ENCODE data around the gene WDR81.
"Not testable (repeated sequence)": the region's sequence is repeated elsewhere in the genome, so short reads cannot be mapped to it uniquely, and the experiment has no call there.

Gene WDR81

GRCh38 chr17:1713878-1714426 is 10.6 kb upstream of the WDR81 start:
- no peak for DNase-seq

DNA sequence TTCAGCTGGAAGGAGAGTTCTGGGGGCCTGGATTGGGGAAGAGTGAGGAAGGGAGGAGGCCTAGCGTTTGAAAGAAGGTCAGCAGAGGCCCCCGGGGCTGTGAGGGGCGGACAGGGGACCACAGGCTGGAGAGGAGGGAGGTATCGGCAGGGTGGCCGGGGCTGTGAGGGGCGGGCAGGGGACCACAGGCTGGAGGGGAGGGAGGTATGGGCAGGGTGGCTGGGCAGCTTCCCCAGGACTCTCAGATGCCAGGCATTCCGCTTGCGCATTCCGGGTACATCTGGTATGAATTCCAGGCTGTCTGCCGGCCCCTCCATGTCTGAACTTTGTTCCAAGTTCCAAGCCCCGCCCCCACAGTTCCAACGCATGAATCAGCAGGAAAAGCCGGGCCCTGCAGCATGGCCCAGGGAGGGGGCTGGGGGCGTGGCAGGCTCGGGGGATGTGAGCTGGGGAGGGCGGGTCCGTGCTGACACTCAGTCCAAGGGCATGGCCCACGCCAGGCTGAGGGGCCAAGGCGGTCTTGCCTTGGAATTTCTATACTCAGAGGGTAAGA is 10.0 kb upstream of the WDR81 start:
- DNase-seq, result peak; percentile 60

- peak; percentile 77 for DNase-seq
Measured at GRCh38 chr17:1714980-1715802, 9.3 kb upstream of the WDR81 start.

DNA sequence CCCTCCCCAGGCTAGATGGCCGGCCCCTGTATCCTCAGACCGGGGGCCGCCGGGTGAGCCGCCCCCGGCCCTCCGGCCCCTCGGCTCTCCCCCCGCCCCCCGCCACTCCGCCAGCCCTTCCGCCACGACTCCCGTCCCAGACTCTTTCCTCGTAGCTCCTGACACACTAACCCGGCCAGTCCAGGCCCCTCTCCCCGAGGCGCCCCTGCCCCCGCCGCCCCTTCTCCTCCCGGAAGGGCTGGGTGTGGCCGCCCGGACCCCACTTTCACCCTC is 8.8 kb upstream of the WDR81 start:
- no peak for DNase-seq

GRCh38 chr17:1716076-1716911 is 8.2 kb upstream of the WDR81 start:
- peak; percentile 100 for DNase-seq

DNA sequence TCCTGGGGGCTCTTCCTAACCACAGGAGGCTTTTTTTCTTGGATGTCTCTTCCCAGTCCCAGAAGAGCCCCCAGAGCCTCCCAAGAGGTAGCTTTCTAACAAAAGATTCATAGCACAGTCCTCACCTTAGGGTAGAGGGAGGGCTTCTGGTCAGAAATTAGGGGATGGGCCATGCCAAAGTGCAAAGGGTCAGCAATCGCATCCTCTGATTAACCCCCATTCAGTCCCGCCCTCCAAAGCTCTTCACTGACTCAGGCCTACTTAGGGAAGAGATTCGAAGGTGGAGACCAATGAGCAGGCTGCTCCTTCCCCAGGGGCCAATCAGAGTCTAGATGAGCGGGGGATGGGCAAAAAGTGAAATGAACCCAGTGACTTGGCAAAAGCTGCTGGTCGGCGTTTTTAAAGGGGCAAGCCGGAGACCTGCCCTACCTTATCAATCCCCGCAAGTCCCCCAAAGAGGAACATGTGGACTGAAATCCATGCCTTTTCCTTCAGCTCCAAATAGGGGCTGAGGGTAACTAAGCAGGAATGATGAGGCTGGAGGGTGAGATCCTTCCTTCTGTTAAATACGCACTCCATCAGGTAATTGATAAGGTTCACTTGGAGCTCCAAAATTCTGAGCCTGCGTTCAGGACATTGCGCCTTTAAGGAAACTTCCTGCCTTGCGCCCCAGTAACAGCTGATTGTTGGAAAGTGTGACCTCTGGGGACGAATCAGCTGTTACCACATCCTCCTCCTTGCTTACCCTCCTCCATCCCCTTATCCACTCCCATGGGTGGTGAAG is 7.4 kb upstream of the WDR81 start:
- peak; percentile 85 for DNase-seq

GRCh38 chr17:1718362-1719165 is 5.9 kb upstream of the WDR81 start:
- DNase-seq, result no peak

GRCh38 chr17:1720856-1721386 is 3.6 kb upstream of the WDR81 start:
- DNase-seq, result peak; percentile 80

DNA sequence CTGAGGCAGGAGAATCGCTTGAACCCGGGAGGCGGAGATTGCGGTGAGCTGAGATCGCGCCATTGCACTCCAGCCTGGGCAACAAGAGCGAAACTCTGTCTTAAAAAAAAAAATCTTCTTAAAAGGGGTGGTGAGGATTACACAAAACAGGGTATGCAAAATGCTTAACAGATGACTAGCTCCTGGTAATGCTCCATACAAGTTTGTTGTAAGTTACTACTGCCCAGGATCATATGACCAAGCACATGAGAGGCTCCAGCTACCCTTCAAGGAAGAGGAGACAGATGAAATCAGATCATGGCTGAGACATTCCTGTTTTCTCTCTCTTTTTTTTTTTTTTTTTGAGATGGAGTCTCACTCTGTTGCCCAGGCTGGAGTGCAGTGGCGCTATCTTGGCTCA is 2.5 kb upstream of the WDR81 start:
- not testable (repeated sequence) for DNase-seq

GRCh38 chr17:1724869-1725641 is 551 bp downstream of the WDR81 start:
- DNase-seq, result no peak

DNA sequence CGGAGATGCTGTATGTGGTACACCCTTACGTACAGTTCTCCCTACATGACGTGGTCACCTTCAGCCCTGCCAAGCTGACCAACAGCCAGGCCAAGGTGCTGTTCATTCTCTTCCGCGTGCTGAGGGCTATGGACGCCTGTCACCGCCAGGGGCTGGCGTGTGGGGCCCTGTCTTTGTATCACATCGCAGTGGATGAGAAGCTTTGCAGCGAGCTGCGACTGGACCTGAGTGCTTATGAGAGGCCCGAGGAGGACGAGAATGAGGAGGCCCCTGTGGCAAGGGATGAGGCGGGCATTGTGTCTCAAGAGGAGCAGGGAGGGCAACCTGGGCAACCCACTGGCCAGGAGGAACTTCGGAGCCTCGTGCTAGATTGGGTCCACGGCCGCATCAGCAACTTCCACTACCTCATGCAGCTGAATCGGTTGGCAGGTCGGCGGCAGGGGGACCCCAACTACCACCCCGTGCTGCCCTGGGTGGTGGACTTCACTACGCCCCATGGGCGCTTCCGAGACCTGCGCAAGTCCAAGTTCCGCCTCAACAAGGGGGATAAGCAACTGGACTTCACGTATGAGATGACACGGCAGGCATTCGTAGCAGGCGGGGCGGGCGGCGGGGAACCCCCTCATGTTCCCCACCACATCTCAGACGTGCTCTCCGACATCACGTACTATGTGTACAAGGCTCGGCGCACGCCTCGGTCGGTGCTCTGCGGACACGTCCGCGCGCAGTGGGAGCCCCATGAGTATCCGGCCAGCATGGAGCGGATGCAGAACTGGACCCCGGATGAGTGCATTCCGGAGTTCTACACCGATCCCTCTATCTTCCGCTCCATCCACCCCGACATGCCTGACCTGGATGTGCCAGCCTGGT is 1.4 kb downstream of the WDR81 start:
- no peak for DNase-seq

- DNase-seq, result no peak
Measured at GRCh38 chr17:1726626-1727257, 2.2 kb downstream of the WDR81 start.

- no peak for DNase-seq
Measured at GRCh38 chr17:1727258-1727789, 2.8 kb downstream of the WDR81 start.

DNA sequence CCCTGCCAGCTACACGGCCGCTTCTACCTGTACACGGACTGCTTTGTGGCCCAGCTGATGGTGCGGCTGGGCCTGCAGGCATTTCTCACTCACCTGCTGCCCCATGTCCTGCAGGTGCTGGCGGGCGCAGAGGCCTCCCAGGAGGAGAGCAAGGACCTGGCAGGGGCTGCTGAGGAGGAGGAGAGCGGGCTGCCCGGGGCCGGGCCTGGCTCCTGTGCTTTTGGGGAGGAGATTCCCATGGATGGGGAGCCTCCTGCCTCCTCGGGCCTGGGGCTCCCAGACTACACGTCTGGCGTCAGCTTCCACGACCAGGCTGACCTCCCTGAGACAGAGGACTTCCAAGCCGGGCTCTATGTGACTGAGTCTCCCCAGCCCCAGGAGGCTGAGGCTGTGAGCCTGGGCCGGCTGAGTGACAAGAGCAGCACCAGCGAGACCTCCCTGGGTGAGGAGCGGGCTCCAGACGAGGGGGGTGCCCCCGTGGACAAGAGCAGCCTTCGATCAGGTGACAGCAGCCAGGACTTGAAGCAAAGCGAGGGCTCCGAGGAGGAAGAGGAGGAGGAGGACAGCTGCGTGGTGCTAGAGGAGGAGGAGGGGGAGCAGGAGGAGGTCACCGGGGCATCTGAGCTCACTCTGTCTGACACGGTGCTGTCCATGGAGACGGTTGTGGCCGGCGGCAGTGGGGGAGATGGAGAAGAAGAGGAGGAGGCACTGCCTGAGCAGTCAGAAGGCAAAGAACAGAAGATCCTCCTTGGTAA is 3.5 kb downstream of the WDR81 start:
- no peak for DNase-seq

DNA sequence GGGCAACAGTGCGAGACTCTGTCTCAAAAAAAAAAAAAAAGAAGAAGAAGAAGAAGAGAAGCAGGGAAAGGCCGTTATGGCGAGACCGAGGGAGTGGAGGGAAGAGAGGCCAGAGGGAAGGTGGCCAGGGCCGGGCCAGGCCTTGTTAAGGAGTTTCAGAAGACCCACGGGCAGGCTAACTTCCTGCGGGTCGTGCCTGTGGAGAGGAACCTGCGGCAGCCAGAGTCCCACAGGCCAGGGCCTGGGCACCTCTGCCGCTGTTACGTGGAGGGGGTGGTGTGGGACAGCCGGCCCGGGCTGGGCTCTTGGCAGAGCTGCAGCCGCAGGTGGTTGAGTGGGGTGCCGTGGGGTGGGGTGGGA is 5.4 kb downstream of the WDR81 start:
- DNase-seq, result no peak

GRCh38 chr17:1730326-1731193 is 6.1 kb downstream of the WDR81 start:
- DNase-seq, result no peak

- no peak for DNase-seq
Measured at GRCh38 chr17:1731194-1731506, 6.6 kb downstream of the WDR81 start.
